BJ (cell line): ENCODE results near the gene CXADR. TPM values are rescaled to one million over a fixed set of nuclear protein-coding genes. Genes with fewer than 3 reads are reported as not detected.

ENCODE experiments used
- CTCF ChIA-PET: fragments of 350-600 bp; formaldehyde crosslinking; extraction: SDS; loops from one replicate; lab custom pipeline; 2021; ENCODE audit warnings: antibody characterized with exemption, inconsistent platforms; lab: Yijun Ruan, JAX
- POLR2A ChIA-PET: fragments of 300-600 bp; sonication (Branson Sonifier 250); formaldehyde crosslinking; extraction: SDS; loops from one replicate; lab custom pipeline; 2021; ENCODE audit warnings: antibody characterized with exemption; lab: Charles Lee
- DNase-seq: peaks from one replicate; pipeline ENCODE4 v3.0.0-alpha.2; 2011; ENCODE audit warnings: low read depth
- H3K27me3 ChIP-seq: 2 replicates; pipeline ENCODE4 v1.6.0; 2011; ENCODE audit warnings: low read length; ENCODE audit not compliant: control insufficient read depth, insufficient read depth
- H3K36me3 ChIP-seq: 2 replicates; pipeline ENCODE4 v1.5.1; 2011; ENCODE audit warnings: low read length; ENCODE audit not compliant: control insufficient read depth, insufficient read depth
- H3K4me3 ChIP-seq: 2 replicates; pipeline ENCODE4 v1.5.1; 2011; ENCODE audit warnings: low read depth, mild to moderate bottlenecking, control low read depth, low read length
- polyA plus RNA-seq: library from polyadenylated mRNA; depleted of rRNA; stranded (reverse); fragments of >200 nt; gene quantifications from 2 replicates; pipeline ENCODE4 v1.2.3, GENCODE V29; 2011
- TF ChIP-seq, protein P1 (sequence below): IDR thresholded peaks from 2 replicates; pipeline ENCODE4 v1.5.1; 2011; ENCODE audit warnings: low read depth, mild to moderate bottlenecking, control low read depth, inconsistent platforms, low read length, moderate library complexity; ENCODE audit not compliant: insufficient read depth

The CXADR gene
- polyA plus RNA-seq, 1 experiment = 0.02 TPM

DNA sequence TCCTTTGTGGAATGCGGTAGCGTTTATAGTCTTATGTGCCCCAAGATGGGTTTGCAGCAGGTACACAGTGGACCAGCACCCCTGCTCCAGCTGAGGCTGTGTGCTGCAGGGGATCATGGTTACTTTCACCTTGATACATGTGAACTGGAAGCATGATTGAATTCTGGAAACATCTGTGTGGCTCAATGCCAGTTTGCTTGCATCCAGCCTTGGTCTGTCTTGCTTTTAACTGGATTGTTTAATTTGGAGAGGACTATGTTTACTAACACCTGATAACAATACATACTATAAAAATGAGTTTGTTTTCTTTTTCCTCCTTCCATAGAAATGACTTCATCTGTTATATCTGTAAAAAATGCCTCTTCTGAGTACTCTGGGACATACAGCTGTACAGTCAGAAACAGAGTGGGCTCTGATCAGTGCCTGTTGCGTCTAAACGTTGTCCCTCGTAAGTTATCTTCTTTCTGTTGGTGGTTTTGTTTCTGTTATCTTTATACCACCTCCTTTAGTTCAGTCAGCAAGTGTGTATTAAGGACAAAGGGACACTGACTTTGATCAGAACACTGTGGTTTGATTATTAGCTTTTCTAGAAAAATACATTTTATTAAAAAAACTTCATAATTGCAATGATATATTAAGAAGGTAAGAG is 47.7 kb downstream of the CXADR start:
- TF ChIP-seq, protein P1, sequence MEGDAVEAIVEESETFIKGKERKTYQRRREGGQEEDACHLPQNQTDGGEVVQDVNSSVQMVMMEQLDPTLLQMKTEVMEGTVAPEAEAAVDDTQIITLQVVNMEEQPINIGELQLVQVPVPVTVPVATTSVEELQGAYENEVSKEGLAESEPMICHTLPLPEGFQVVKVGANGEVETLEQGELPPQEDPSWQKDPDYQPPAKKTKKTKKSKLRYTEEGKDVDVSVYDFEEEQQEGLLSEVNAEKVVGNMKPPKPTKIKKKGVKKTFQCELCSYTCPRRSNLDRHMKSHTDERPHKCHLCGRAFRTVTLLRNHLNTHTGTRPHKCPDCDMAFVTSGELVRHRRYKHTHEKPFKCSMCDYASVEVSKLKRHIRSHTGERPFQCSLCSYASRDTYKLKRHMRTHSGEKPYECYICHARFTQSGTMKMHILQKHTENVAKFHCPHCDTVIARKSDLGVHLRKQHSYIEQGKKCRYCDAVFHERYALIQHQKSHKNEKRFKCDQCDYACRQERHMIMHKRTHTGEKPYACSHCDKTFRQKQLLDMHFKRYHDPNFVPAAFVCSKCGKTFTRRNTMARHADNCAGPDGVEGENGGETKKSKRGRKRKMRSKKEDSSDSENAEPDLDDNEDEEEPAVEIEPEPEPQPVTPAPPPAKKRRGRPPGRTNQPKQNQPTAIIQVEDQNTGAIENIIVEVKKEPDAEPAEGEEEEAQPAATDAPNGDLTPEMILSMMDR = no peak
- no peak overlapping the region for H3K4me3 ChIP-seq
- DNase-seq = no peak
- ChIA-PET CTCF (interaction anchor here (0.9 kb wide), 2 partner anchors 25 to 174 kb away, joined by 3 read pairs; no protein-coding TSS in a partner anchor), POLR2A (interaction anchor here (0.6 kb wide), 1 partner anchor 9 kb away, joined by 3 read pairs; no protein-coding TSS in a partner anchor)
- no peaks in the 10 kb centered on the region for H3K36me3 ChIP-seq
- 0 out of 2 replicates have a peak, but pooled peaks cover 2% of the 10 kb centered on the region for H3K27me3 ChIP-seq

DNA sequence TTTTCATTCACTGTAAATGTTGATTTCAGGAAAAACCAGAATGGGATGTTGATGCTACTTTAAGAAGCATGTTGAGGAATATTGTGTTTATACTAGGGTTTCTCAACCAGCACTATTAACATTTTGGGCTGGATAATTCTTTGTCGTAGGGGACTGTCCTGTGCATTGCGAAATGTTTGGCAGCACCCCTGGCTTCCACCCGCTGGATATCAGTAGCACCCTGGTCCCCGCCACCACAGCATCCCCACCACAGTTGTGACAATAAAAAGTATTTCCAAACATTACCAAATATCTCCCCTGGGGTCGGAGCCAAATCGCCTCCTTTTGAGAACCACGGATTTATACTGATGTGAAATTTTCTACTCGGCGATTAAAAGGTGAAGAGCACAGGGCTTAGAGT is 57.9 kb downstream of the CXADR start:
- no peaks in the 10 kb centered on the region for H3K27me3 ChIP-seq
- CTCF ChIA-PET = no interaction called here
- TF ChIP-seq, protein P1 = no peak
- H3K36me3 ChIP-seq = no peaks in the 10 kb centered on the region
- H3K4me3 ChIP-seq = no peak overlapping the region
- DNase-seq = no peak
- POLR2A ChIA-PET = no interaction called here

DNA sequence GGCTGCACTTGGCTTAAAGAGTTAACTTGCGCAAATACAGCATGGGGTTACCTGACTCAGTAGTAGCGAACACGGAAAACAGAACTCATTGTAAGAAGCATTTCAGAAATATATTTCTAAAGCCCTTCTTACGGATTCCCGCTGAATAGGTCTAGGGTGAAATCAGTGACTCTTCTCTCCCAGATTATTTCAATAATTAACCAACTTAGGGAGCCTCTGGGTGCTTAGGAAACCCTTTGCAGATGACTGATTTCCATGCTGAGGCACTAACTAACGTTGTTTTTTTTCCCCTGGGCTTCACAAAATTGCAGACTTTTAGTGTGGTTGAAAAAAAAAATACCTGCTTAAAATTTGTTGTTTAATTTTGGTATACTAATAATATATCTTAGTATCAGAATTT is 59.6 kb downstream of the CXADR start:
- TF ChIP-seq, protein P1 = no peak
- no peak for DNase-seq
- ChIA-PET CTCF (interaction anchor here (0.6 kb wide), 1 partner anchor 293 kb away, joined by 3 read pairs; no protein-coding TSS in a partner anchor), POLR2A (no interaction called here)
- Histone ChIP-seq H3K27me3 (no peaks in the 10 kb centered on the region), H3K4me3 (no peak overlapping the region), H3K36me3 (no peaks in the 10 kb centered on the region)

DNA sequence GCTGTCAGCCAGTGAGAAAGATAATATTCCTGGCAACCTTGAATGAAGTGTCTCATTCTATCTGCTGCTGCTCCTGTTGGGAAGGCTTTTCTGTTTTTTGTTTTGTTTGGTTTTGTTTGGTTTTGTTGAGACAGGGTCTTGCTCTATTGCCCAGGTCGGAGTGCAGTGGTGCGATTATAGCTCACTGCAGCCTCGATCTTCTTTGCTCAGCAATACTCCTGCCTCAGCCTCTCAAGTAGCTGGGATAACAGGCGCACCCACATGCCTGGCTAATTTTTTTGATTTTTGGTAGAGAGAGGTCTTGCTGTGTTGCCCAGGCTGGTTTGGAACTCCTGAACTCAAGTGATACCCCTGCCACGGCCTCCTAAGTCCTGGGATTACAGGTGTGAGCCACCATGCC is 62.2 kb downstream of the CXADR start:
- CTCF ChIA-PET = interaction anchor here (1.6 kb wide), 1 partner anchor 11 kb away, joined by 6 read pairs; no protein-coding TSS in a partner anchor

More for the DNA sequence above, 62.2 kb downstream of the CXADR start:
- no peaks in the 10 kb centered on the region for H3K36me3 ChIP-seq
- POLR2A ChIA-PET = no interaction called here
- no peak overlapping the region for H3K4me3 ChIP-seq
- TF ChIP-seq, protein P1 = no peak
- no peaks in the 10 kb centered on the region for H3K27me3 ChIP-seq
- no peak for DNase-seq
